Glomerular visceral epithelial cell (primary cell): Measurements from ENCODE around the gene RASL10B.

Experiments
- DNase-seq: peaks from one replicate; pipeline ENCODE4 v3.0.0-alpha.2; 2016; ENCODE audit errors: extremely low spot score

Gene RASL10B

DNA sequence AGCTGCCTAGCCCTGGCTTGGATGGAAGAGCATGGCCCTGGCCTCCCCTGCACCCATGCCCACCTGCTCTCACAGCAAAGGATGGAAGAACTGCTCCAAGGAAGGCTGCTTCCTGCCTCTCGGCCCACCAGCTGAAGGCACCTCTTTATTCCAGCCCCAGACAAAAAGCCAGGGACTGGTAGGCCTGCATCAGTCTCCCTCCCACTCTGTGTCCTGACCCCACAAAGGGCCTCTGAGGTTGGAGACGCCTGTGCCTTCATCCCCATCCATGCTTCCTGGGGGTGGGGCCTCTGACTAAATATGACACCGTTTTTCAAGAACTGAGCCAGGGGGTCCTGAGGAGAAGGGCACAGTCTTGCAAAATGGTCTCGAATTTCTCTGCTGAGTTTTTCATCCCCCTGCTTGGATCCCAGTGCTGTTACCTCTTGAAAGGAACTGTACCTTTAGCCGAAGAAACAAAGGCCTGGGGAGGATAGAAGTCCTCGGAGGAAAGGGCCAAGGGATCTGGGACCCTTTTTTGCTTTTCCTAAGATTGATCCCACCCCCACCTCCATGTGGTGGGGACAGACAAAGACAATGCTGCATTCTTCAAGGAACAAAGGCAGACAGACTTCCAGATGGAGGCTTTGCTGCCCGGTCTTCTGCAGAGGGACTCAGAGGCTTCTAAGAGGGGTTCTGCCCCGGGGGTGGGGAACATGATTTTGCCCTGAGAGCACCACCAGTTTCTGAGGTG lies 34.5 kb downstream of the RASL10B start:
- no peak for DNase-seq

DNA sequence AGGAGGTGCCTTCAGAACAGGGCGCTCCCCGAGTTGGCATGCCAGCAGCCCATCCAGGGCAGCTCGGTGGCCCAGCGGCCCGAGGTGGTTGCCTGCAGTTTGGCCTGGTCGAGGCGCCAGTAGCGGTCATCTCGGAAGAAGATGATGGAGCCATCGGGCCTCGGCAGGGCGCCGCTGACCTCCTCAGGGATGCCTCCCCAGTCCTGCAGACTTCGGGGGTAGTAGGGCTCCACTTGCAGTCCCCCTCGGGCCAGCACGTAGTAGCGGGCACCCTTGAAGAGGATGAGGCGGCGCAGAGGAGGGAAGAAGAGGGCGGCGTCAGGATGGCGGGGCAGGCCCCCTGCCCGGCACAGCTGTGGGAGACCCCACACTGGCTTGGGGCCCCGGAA lies 35.0 kb downstream of the RASL10B start:
- DNase-seq, result no peak

DNA sequence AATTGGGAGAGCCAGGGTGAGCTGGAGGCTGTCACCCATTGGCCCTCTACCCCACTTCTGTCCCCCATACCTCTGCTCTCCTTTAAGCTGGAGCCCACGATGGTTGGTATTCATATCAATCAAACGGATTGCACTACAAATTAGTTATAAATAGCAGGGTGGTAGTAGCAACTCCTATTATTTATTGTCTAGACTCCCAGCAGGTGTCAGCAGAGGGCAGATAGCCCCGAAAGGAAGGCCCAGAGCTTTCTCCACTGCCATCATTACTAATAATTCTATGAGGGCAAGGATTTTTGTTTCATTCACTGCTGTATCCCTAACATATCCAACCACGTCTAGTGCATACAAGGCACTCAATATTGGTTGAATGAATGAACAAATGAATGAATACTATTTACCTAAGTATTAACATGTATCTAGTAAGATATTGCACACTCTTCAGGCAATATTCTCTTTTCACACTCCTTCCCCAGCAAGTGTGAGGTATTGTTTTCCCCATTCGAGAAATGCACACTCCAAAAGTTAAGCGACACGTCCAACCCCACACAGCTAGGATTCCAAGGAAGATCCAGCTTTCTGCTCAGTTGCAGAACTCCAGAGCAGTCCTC lies 35.6 kb downstream of the RASL10B start:
- peak; percentile 58 for DNase-seq

DNA sequence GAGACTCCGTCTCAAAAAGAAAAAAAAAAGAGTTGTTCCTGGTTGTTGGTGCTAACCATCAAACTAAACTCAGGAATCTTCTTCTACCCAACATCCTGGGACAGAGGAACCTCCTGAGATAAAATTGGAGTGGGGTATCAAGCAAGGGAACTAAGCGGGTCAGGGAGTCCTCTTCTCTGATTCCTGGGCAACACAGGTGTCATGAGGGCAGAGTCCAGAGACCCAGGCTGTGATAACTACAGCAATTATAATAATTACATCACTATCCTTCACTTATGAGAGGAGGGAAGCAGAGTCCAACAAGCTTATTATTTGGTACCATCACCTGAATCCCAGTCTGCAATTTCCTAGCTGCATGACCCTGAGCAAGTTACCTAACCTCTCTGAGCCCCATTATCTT lies 37.4 kb downstream of the RASL10B start:
- no peak for DNase-seq

DNA sequence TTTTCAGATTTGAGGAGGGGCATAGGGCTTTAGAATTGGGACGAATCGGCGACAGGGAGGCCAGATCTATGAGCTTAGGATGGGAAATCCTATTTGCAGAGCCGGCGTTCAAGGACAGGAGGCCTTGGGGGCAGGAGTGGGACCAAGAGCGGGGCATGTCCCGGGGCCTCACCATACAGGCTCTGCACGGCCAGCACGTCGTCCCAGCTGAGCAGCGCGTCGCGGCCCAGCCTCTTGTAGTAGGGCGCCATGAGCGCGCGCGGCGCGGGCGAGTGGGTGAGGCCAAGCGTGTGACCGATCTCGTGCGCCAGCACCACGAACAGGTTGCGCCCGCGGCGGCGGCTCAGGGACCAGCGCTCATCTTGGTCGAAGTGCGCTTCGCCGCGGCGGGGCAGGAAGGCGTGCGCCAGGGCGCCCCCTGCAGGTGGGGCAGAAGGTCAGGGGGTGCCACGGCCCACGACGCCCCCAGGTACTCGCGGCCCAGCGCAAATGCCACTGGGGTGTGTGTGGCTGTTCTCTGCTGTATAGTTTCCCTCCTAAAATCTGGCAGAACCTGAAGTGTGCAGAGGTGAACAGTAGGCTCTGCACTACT lies 38.6 kb downstream of the RASL10B start:
- DNase-seq, result no peak

DNA sequence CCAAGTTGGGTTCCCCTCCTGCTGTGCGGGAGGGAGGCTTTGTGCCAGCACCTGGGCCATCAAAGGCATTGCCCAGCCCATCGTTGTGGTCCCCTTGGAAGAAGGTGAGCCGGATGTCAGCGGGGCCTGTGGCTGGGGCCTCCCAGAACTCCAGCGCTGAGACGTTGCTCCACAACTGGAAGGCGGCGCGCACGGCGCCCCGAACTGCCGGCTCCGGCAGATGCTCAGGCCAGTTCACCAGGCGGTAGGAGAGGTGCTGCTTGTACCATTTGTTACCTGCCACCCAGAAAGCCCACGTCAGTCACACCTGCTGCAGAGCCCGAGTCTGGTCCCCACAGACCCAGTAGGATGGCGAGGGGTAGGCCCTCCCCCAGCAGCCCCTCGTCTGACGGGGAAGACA lies 41.7 kb downstream of the RASL10B start:
- no peak for DNase-seq

DNA sequence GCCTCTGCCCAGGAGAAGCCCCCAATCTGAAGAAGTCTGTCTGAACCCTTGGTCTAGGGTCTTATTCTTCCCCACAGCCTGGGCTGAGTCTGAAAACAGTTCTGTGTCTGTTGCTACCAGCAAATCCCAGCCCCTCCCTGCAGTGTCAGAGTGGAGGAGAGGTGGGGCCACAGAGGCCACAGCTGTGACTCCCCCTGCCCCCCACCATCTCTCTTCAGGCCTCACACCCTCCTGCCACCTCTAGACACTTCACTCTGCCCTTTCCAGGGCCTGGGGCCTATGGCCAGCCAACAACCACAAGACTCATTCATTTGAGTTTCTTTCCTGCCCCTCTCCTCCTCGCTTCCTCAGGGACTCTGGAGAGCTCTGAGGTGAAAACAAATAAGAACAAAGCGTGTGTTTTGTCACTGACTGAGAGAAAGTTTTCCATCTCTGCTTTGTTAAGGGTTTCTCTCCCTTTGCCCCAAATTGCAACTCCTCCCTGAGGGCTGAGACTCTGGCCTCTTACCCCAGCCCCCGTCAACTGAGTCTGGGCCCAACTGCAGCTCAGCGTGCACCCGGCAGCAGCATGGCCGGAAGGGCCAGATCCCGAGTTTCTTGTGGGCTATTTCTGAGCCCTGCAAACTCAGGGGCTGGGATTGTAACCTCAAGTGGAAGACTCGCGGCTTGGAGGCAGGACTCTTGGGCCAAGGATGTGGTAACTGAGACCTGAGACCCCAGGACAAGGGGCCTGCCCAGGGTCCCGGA lies 42.4 kb downstream of the RASL10B start:
- DNase-seq, result no peak

DNA sequence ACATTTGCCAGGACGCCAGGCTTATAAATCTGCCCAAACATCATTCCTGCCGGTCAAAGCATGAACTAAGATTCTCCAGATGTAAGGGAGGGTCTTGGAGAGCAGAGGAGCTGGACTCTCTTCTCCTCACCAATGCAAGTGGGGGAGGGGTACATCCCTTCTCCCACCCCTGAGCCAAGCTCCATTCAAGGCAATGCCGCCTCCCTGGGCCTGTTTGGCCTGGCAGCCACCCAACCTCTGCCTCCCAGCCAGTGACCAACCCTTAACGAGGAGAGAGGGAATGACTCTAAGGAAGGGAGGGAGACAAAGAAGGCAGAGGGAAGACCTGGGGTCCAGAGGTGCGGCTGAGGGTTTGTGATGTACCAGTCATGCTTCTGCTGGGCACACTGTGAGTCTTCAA lies 43.1 kb downstream of the RASL10B start:
- peak; percentile 68 for DNase-seq

DNA sequence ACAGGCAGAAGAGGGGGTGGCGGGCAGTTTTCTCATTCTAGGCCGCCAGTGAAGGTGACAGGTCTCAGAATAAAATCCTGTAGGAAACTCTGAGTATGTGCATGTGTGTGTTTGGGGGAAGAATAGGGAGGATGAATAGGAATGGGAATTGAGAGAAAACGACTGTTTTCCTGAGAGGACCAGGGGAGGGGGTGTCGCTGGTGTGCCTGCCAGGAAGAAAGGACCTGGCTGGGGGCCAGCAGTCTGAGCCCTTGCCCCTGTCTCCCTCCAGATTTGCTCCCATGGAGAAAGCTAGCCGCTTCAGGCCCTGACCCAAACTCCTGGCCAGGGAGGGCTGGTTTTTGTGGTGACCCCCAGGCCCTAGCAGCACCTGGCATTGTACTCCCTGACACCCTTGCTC lies 43.6 kb downstream of the RASL10B start:
- DNase-seq, result no peak

DNA sequence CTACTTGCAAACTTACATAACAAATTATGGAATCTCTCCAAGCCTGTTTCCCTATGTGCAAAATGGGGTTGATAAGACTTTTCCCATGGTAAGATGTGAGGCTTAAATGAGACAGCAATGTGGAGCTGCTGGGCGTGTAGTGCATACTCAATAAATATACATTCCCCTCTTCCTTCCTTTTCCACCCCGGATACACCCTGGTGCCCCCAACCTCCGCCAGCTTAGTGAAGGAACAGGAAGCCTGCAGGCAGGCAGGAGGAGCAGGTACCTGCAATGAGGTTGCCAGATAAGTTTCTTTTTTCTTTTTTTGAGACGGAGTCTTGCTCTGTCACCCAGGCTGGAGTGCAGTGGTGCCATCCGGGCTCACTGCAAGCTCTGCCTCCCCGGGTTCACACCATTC lies 44.1 kb downstream of the RASL10B start:
- no peak for DNase-seq

DNA sequence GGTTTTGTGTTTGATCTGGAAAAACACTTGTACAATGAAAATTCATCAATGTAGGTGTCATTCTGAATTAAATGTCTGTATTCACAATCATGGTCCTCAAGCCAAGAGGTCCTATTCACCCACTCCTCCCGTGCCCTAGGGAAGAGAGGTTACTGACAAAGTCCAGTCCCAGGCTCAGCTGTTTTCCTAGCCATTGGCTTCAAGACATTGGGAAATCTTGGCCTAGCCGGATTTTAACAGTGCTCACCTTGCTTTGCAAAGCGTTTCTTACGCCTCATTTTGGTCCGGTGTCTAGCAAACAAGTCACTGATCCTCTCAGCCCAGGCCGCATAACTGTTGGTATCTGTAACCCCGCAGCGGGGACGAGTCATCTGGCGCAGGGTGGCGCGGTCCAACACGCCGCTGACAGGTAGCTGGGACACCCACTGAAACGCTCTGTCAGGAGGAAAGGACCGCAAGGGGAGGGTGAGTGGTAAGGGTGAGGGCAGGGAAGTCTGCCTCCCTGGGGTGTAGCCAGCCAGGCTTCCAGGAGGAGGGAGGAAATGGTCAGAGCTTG lies 47.3 kb downstream of the RASL10B start:
- peak; percentile 49 for DNase-seq

DNA sequence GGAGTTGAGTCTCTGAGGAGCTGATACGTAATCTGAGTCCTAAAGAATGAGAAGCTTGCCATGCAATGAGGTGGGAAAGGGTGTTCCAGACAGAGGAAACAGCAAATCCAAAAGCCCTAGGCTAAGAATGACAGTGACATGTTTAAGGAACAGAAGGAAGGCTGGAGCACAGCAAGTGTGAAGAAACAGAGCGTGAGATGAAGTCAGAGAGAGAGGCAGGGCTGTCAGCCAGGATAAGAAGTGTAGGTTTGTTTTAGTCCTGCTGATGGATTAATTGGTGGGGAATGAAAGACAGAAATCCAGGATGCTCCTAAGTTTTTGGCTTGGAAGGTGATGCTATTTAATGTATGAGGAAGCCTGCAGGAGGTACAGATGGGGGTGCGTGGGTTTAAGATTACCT lies 49.5 kb downstream of the RASL10B start:
- no peak for DNase-seq

DNA sequence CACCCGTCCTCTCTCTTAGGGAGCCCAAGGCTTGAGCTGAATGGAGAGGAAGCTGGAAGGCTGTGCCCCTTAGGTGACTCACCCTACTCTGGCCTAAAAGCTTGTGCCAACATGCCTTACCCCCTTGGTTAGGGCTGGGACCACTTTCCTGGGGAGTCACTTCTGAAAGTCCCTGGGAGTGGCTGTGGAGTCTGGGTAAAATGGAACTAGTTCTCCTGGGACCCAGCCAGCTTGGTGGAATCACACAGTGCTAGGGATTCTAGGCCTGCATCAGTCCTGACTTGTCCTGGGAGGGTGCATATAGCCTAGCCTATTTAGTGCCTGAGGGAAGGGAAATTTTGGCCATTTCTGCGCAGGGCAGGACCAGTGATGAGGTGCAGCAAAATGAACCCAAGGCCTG lies 53.5 kb downstream of the RASL10B start:
- peak; percentile 22 for DNase-seq

DNA sequence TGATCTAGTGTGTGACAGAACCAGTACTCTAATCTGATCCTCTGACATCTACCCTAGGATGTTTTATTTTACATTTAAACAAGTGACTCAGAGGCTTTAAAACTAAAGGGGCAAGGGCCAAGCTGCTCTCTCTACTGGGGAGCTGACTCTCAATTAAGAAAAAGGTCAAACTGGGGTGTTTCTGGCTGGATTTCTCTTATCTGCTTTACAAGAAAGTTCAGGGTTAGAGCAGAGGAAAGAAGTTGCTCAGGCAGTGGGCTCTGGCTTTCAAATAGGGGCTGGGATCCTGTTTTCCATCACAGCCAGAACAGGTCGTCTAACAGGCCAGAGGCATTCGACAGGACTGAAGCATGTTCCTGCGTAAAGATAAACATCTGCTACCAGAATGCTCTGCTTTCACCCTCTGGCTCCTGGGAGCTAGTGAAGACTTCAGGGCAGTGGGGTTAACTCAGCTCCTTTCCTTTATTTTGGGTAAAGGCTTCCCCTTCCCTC lies 55.5 kb downstream of the RASL10B start:
- no peak for DNase-seq

DNA sequence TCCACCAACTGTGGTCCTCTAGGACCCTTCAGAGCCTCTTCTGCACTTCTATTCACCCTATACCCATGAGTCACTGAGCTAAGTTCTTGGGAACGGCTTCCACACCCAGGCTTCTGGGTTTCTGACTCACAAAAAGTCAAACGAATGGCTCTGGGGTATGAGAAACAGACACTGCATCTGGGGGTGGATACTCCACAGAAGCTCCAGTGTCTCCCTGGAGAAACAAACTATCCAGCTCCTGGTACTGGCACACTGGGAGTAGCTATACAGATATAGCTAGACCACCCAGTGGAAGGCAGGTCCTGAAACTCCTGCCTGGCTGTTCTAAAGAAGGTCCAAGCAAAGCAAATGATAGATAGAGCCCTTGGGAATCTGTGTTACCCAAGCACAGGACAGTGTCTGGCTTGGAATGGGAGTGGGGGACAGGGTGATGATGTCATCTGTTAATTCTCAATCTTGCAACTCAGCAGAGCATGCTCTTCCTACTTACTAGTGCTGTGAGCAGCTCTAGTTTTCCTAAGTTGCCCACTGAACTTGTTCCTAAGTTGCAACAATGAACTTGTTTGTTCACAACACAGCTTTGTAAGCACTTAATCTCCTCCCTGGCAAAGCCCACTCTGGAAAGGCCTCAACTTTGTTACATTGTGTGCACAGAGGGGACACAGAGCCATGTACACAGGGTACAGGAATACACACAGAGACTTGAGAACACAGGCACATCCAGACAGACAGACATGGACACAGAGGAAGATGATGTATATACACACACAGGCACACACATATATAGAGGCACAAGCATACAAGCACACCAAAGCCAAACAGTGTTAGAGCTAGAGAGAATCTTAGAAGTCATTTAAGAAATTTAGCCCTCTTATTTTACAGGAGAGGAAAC lies 57.3 kb downstream of the RASL10B start:
- DNase-seq, result peak; percentile 77

DNA sequence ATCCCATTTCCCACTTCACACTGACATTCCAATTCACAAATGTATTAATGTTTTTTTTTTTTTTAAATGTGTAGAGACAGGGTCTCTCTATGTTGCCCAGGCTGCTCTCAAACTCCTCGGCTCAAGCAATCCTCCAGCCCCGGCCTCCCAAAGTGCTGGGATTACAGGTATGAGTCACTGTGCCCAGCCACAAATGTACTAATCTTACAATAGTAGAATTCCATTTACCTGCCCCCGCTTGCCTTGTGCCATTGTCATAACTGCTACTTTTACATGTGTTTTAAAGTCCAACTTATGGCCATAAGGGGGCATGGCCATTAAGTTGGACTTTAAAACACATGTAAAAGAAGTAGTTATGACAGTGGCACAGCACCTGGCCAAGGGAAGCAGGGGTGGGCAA lies 59.4 kb downstream of the RASL10B start:
- DNase-seq, result no peak

DNA sequence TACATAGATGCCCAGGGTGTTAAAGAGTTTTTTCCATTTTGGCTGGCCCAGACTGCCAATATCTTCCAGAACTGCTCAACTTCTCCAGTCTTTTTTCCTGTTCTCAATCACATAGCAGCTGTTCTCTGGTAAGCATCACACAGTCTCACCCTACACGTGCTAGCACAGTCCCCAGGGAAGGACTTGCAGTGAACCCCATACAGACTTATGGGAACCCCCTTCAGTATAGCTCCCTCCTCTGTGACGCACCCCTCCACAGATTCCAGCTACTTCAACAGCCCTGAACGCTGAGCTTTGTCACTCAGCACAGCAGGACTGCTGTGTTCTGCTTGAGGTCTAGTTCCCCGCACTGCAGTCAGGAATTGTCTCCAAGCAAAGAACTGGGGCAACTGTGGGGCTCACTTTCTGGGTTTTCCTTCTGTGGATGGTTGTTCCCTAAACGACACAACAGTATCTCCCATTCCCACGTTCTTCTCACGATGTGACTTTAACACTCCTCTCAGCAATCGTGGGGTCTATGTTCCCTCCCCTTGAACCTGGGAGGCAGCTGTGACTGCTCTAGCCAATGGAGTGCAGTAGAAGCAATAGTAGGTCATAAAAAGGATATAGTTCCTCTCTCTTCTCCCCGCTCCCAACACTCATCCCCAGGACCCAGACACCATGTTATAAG lies 60.4 kb downstream of the RASL10B start:
- DNase-seq, result no peak
